RWPE1 (cell line): ENCODE measurements around the gene LCE4A.

Experiments
- CTCF ChIA-PET: fragments of 350-600 bp; sonication (Branson Sonifier 250); formaldehyde crosslinking; extraction: SDS; loops from one replicate; lab custom pipeline; 2021; lab: Yijun Ruan, JAX
- POLR2A ChIA-PET: fragments of 400-600 bp; formaldehyde crosslinking; extraction: SDS; loops from one replicate; lab custom pipeline; 2020; ENCODE audit warnings: antibody characterized with exemption; ENCODE audit not compliant: low non-redundant PET; lab: Yijun Ruan, JAX
- DNase-seq: peaks from one replicate; pipeline ENCODE4 v3.0.0; 2012; ENCODE audit warnings: low spot score
- H3K27ac ChIP-seq: fragments of 450-650 bp; 2 replicates; pipeline ENCODE4 v1.5.1; 2017
- CTCF ChIP-seq: fragments of 450-650 bp; conservative IDR thresholded peaks from 2 replicates; pipeline ENCODE4 v1.5.1; 2017; ENCODE audit warnings: low read depth, mild to moderate bottlenecking

LCE4A gene

DNA sequence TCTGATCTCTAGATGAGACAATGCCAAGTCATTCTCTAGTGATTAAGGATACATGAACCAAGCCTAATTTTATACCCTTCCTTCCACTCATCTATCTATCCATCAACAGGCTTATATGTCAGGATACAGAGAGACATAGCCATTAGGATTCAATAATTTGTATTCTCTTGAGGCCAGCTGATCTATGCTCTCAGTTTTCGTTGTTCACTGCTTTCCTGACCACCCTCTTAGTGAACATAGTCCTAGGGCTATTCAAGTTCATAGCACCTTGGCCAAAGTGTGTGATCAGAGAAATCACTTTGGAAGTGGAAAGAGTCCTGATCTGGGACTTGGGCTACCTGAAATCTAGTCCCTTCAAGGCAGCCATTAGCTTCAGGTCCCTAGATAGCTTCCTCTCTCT, 45.6 kb downstream of the LCE4A start:
- TF ChIP-seq CTCF: no peak
- no peak overlapping the region for H3K27ac ChIP-seq
- ChIA-PET CTCF (no interaction called here), POLR2A (no interaction called here)
- DNase-seq: no peak

DNA sequence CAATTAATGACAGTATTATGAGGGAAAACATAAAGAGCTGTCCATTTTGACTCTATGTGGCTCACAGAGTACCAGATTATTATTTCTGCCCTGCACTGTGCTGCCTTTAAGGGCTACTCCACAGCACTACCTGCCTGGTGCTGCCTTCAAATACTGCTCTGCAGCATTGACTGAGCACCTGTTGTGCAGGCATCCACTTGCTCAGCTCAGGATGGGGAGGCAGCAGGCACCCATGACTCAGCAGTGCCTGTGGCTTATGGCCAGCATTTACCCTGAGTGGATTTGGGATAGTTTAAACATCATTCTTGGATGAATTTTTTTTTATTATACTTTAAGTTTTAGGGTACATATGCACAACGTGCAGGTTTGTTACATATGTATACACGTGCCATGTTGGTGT, 48.9 kb downstream of the LCE4A start:
- CTCF ChIA-PET: no interaction called here

GRCh38 chr1:152757747-152758146, 49.8 kb downstream of the LCE4A start, which contains the start of gene KPRP:
Gene KPRP (plus strand): TSS chr1:152758025. CDS start chr1:152759589, 1,564 bp downstream.
- H3K27ac ChIP-seq: no peak within 1 kb of the TSS
- ChIA-PET POLR2A (no interaction called here), CTCF (interaction anchor here (0.5 to 0.6 kb wide), 2 partner anchors 29 to 1762 kb away, joined by 3 read pairs; no protein-coding TSS in a partner anchor)
- no peak for DNase-seq
- TF ChIP-seq CTCF: no peak

More for the DNA sequence above, 48.9 kb downstream of the LCE4A start:
- peak; percentile 79 for DNase-seq
- TF ChIP-seq CTCF: no peak
- no peak overlapping the region for H3K27ac ChIP-seq
- POLR2A ChIA-PET: no interaction called here

DNA sequence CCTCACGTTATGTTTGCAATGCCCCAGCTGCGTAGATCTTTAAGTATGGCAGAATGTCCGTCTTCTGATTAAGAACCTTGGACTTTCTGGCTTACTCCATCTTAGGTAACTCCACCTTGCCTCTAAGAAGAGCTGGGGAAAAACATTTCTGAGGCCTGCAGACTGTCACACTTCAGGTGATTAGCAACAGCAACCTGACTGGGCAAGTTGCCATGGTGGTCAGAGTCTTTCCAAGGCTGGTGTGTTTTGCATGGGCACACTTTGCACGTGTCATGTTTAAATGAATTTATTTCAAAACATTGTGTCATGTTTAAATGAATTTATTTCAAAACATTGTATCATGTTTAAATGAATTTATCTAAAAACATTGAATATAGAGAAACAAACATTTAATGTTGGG, 50.7 kb downstream of the LCE4A start:
- TF ChIP-seq CTCF: no peak
- CTCF ChIA-PET: interaction anchor here (0.5 to 0.7 kb wide), 2 partner anchors 23 to 29 kb away, joined by 3 read pairs; no protein-coding TSS in a partner anchor
- no peak for DNase-seq
- POLR2A ChIA-PET: no interaction called here
- H3K27ac ChIP-seq: no peak overlapping the region
